K562 (cell line): ENCODE measurements around the gene EMD. TPM values are rescaled to one million over a fixed set of nuclear protein-coding genes. Genes with fewer than 3 reads are reported as not detected.
A peak's percentile ranks its signal among the peaks of the same experiment; 100 is the strongest.

ENCODE experiments used
- ATF7 ChIP-seq: fragments of 450-650 bp; IDR thresholded peaks from 2 replicates; pipeline ENCODE4 v1.7.1; 2014; ENCODE audit warnings: mild to moderate bottlenecking, moderate library complexity
- CSDE1 ChIP-seq, 2 experiments: fragments of 450-650 bp; IDR thresholded peaks; 2 replicates each; pipeline ENCODE4 v1.6.1; 2016; ENCODE audit warnings: mild to moderate bottlenecking in 1 of 2
- FOXM1 ChIP-seq, 2 experiments: fragments of 450-650 bp in 1 of 2; sonication (generic) in 1 of 2; formaldehyde crosslinking in 1 of 2; IDR thresholded peaks; 2 replicates each; pipeline versions ENCODE4 v1.6.1 to v1.9.0; 2017 to 2022; ENCODE audit warnings: low read depth in 2 of 2, mild to moderate bottlenecking in 2 of 2, missing genetic modification reagents in 1 of 2, moderate library complexity in 1 of 2
- HMGN3 ChIP-seq: IDR thresholded peaks from 2 replicates; pipeline ENCODE4 v1.6.1; 2011; ENCODE audit warnings: borderline replicate concordance, low read depth, mild to moderate bottlenecking, mixed read lengths, low read length; ENCODE audit not compliant: insufficient read length; ENCODE audit errors: extremely low read depth
- HNRNPUL1 ChIP-seq: fragments of 200-400 bp; formaldehyde crosslinking; IDR thresholded peaks from 2 replicates; pipeline ENCODE4 v1.6.1; 2017; ENCODE audit warnings: low read length
- HSF4 ChIP-seq: fragments of 250-450 bp; sonication (Bioruptor Pico); IDR thresholded peaks from 2 replicates; pipeline ENCODE4 v2.1.2; 2022; ENCODE audit warnings: mild to moderate bottlenecking, moderate library complexity, borderline replicate concordance
- KLF10 ChIP-seq: fragments of 250-450 bp; sonication (Bioruptor Pico); IDR thresholded peaks from 2 replicates; pipeline ENCODE4 v1.6.1; 2021; ENCODE audit warnings: matching md5 sums
- NFXL1 ChIP-seq: fragments of 450-650 bp; formaldehyde crosslinking; IDR thresholded peaks from 2 replicates; pipeline ENCODE4 v1.4.0; 2021; ENCODE audit warnings: mild to moderate bottlenecking
- POLR2AphosphoS5 ChIP-seq: IDR thresholded peaks from 2 replicates; pipeline ENCODE4 v1.6.1; 2011; ENCODE audit warnings: mild to moderate bottlenecking, low read depth, low read length, moderate library complexity; ENCODE audit not compliant: control insufficient read depth, insufficient read depth
- SMAD4 ChIP-seq: fragments of 250-450 bp; sonication (Bioruptor Pico); conservative IDR thresholded peaks from 2 replicates; pipeline ENCODE4 v1.8.0; 2021; ENCODE audit warnings: inconsistent platforms, mild to moderate bottlenecking, moderate library complexity
- SMC3 ChIP-seq: conservative IDR thresholded peaks from 2 replicates; pipeline ENCODE4 v1.6.1; 2011; ENCODE audit warnings: low read depth, low read length, improper control_type of control experiment; ENCODE audit not compliant: insufficient read depth
- SUPT5H ChIP-seq: fragments of 450-650 bp; IDR thresholded peaks from 2 replicates; pipeline ENCODE4 v1.6.1; 2016
- ZBTB7A ChIP-seq: IDR thresholded peaks from 2 replicates; pipeline ENCODE4 v1.6.1; 2011; ENCODE audit warnings: low read depth, mild to moderate bottlenecking, low read length, moderate library complexity, borderline replicate concordance; ENCODE audit not compliant: control insufficient read depth
- ZNF263 ChIP-seq: sonication (generic); formaldehyde crosslinking; IDR thresholded peaks from 2 replicates; pipeline ENCODE4 v1.8.0; 2022; ENCODE audit warnings: mild to moderate bottlenecking, missing genetic modification reagents, borderline replicate concordance
- ZNF609 ChIP-seq: sonication (generic); formaldehyde crosslinking; IDR thresholded peaks from 2 replicates; pipeline ENCODE4 v1.8.1; 2023; ENCODE audit warnings: missing genetic modification reagents, mild to moderate bottlenecking, borderline replicate concordance
- ZNF695 ChIP-seq: fragments of 450-650 bp; formaldehyde crosslinking; IDR thresholded peaks from 2 replicates; pipeline ENCODE4 v1.4.0; 2020; ENCODE audit warnings: mild to moderate bottlenecking, moderate library complexity
- polyA plus RNA-seq, 8 experiments: library from polyadenylated mRNA; depleted of rRNA in 4 of 8; stranded (reverse) in 5 of 8; unstranded in 3 of 8; fragments of >200 nt; fragmentation: Nextera tagmentation in 2 of 8; fragmentation: Illumina TruSeq in 1 of 8; extraction: Ambion mirVana in 2 of 8; extraction: Trizol in 1 of 8; gene quantifications; 2 replicates each; pipeline versions ENCODE4 v1.2.1 to v1.2.3, GENCODE V29; 2011 to 2014; ENCODE audit warnings: inconsistent platforms in 1 of 8, missing spikeins in 1 of 8
- total RNA-seq, 7 experiments: library from RNA; depleted of rRNA in 6 of 7; stranded (reverse); fragments of >200 nt in 6 of 7; fragmentation: Illumina TruSeq in 2 of 7; extraction: Trizol in 2 of 7; gene quantifications; 2 replicates each; pipeline versions ENCODE4 v1.2.1 to v1.2.3, GENCODE V29; 2011 to 2021; ENCODE audit warnings: low replicate concordance in 1 of 7
- TF ChIP-seq, protein P1 (sequence below): fragments of 250-450 bp; sonication (Bioruptor Pico); IDR thresholded peaks from 2 replicates; pipeline ENCODE4 v1.9.0; 2021; ENCODE audit warnings: mild to moderate bottlenecking
- TF ChIP-seq, protein P2 (sequence below): fragments of 450-650 bp; IDR thresholded peaks from 2 replicates; pipeline ENCODE4 v1.6.1; 2016; ENCODE audit warnings: antibody characterized with exemption
- TF ChIP-seq, protein P3 (sequence below): conservative IDR thresholded peaks from 2 replicates; pipeline ENCODE4 v1.6.1; 2011; ENCODE audit warnings: low read depth, mild to moderate bottlenecking, low read length; ENCODE audit not compliant: control insufficient read depth

The EMD gene
- total and polyA plus RNA-seq, 9 of the 15 experiments (the other 6 are each of a cell fraction or from before 2014, with no cell fraction given), result 2.3 to 206 (median 61.9) TPM

- TF ChIP-seq ZNF609 (peak; percentile 60; the same call in 1 of the 2 replicates), POLR2AphosphoS5 (peak; percentile 92), HMGN3 (peak; percentile 82), NFXL1 (CRISPR knock-in tag) (no peak), HSF4 (no peak), SUPT5H (peak; percentile 98), ZBTB7A (peak; percentile 27; the same call in 1 of the 2 replicates), FOXM1 (IDR thresholded peaks at IDR 0.05; ENCODE audit: low read depth) (peak; percentile 86), FOXM1 (CRISPR knock-in tag; IDR thresholded peaks at IDR 0.05; ENCODE audit: low read depth) (no peak), SMAD4 (CRISPR knock-in tag) (peak; percentile 18; the same call in 1 of the 2 replicates), ATF7 (peak; percentile 63), ZNF263 (CRISPR knock-in tag) (no peak), CSDE1 (IDR thresholded peaks at IDR 0.05) (peak in 1 of 2 experiments; percentile 75; a peak in 1 of 4 replicates), SMC3 (no peak), KLF10 (CRISPR knock-in tag) (no peak), ZNF695 (no peak), HNRNPUL1 (no peak)
- TF ChIP-seq, protein P1, sequence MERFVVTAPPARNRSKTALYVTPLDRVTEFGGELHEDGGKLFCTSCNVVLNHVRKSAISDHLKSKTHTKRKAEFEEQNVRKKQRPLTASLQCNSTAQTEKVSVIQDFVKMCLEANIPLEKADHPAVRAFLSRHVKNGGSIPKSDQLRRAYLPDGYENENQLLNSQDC (CRISPR knock-in tag), result peak; percentile 79
- TF ChIP-seq, protein P2, sequence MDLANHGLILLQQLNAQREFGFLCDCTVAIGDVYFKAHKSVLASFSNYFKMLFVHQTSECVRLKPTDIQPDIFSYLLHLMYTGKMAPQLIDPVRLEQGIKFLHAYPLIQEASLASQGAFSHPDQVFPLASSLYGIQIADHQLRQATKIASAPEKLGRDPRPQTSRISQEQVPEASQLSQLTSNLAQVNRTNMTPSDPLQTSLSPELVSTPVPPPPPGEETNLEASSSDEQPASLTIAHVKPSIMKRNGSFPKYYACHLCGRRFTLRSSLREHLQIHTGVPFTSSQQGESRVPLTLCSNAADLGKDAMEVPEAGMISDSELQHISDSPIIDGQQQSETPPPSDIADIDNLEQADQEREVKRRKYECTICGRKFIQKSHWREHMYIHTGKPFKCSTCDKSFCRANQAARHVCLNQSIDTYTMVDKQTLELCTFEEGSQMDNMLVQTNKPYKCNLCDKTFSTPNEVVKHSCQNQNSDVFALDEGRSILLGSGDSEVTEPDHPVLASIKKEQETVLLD, result 0 out of 2 replicates have a peak, but pooled peaks have one; percentile 22
- TF ChIP-seq, protein P3, sequence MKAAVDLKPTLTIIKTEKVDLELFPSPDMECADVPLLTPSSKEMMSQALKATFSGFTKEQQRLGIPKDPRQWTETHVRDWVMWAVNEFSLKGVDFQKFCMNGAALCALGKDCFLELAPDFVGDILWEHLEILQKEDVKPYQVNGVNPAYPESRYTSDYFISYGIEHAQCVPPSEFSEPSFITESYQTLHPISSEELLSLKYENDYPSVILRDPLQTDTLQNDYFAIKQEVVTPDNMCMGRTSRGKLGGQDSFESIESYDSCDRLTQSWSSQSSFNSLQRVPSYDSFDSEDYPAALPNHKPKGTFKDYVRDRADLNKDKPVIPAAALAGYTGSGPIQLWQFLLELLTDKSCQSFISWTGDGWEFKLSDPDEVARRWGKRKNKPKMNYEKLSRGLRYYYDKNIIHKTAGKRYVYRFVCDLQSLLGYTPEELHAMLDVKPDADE, result no peak; the same call in 1 of the 2 replicates
These were observed 7.9 kb upstream of the EMD start (continued) for GRCh38 chrX:154371017-154371788.
